HepG2 (cell line): ENCODE data around the gene ZFAND3.

ENCODE experiments used
- HNF4G ChIP-seq, 2 experiments: sonication (generic) in 1 of 2; formaldehyde crosslinking in 1 of 2; IDR thresholded peaks; 2 replicates each; pipeline versions ENCODE4 v1.4.0 to v1.6.1; 2011 to 2020; ENCODE audit warnings: borderline replicate concordance in 2 of 2, low read depth in 2 of 2, mild to moderate bottlenecking in 2 of 2, low read length in 1 of 2, missing genetic modification reagents in 1 of 2, moderate library complexity in 1 of 2
- MXI1 ChIP-seq: IDR thresholded peaks from 3 replicates; pipeline ENCODE4 v1.6.1; 2012; ENCODE audit warnings: low read depth, low read length, inconsistent platforms, borderline replicate concordance
- POLR2A ChIP-seq, 2 experiments: IDR thresholded peaks; 2 replicates each; pipeline ENCODE4 v1.6.1; 2011; ENCODE audit warnings: low read depth in 2 of 2, low read length in 2 of 2, mild to moderate bottlenecking in 1 of 2, moderate library complexity in 1 of 2; ENCODE audit not compliant: insufficient read depth in 1 of 2
- PTBP1 ChIP-seq: fragments of 200-400 bp; formaldehyde crosslinking; IDR thresholded peaks from 2 replicates; pipeline ENCODE4 v1.6.1; 2018; ENCODE audit warnings: low read length, low read depth; ENCODE audit not compliant: poor library complexity, severe bottlenecking
- TAF1 ChIP-seq: sonication (generic); formaldehyde crosslinking; IDR thresholded peaks from 2 replicates; pipeline ENCODE4 v1.4.0; 2020; ENCODE audit warnings: missing genetic modification reagents
- TFE3 ChIP-seq: IDR thresholded peaks from 2 replicates; pipeline ENCODE4 v1.6.1; 2016
- ZNF367 ChIP-seq: sonication (generic); formaldehyde crosslinking; IDR thresholded peaks from 2 replicates; pipeline ENCODE4 v1.4.0; 2020; ENCODE audit warnings: missing genetic modification reagents, borderline replicate concordance
- ZNF839 ChIP-seq: sonication (generic); formaldehyde crosslinking; IDR thresholded peaks from 2 replicates; pipeline ENCODE4 v1.4.0; 2020; ENCODE audit warnings: missing genetic modification reagents, mild to moderate bottlenecking, borderline replicate concordance

- TF ChIP-seq ZNF367 (no peak), TFE3 (CRISPR knock-in tag) (no peak), PTBP1 (no peak), ZNF839 (no peak), TAF1 (CRISPR knock-in tag) (no peak), POLR2A (IDR thresholded peaks at IDR 0.05; ENCODE audit: insufficient read depth in 1 of 2, low read depth in 2 of 2, low read length in 2 of 2) (no peak), HNF4G (IDR thresholded peaks at IDR 0.05; ENCODE audit: borderline replicate concordance, low read depth, low read length) (no peak), HNF4G (CRISPR knock-in tag; IDR thresholded peaks at IDR 0.05; ENCODE audit: borderline replicate concordance, low read depth) (no peak), MXI1 (no peak)
Measured at GRCh38 chr6:37847704-37848103, 28.2 kb downstream of the ZFAND3 start.
